ENCODE results near the gene RNF208. TPM values are rescaled to one million over a fixed set of nuclear protein-coding genes. Genes with fewer than 3 reads are reported as not detected.

The RNF208 gene
- total RNA-seq, 1 experiment from 2014 or later = 38.0 TPM

- H3K4me2 ChIP-seq = no peak overlapping the region
- no peak overlapping the region for H2AFZ ChIP-seq
- H3F3A ChIP-seq (ENCODE audit: insufficient read depth, low read depth) = peaks cover 27% of the 10 kb centered on the region
- no peaks in the 10 kb centered on the region for H3K9me3 ChIP-seq (ENCODE audit: insufficient read depth, low read depth)
- H4K20me1 ChIP-seq (ENCODE audit: insufficient read depth) = peaks cover 21% of the 10 kb centered on the region
- H3K4me1 ChIP-seq (replicated peaks; ENCODE audit: insufficient read depth) = peaks cover 13% of the 10 kb centered on the region
- no peak for DNase-seq
- H3K27me3 ChIP-seq (ENCODE audit: insufficient read depth, low read depth) = no peaks in the 10 kb centered on the region
- H3K79me2 ChIP-seq (ENCODE audit: low read depth) = peaks cover 18% of the 10 kb centered on the region
- TF ChIP-seq CTCF (conservative IDR thresholded peaks at IDR 0.05) (no peak), EZH2 (IDR thresholded peaks at IDR 0.05; ENCODE audit: low read depth) (no peak)
- no peak overlapping the region for H3K4me3 ChIP-seq
- ChIA-PET CTCF (interaction anchor here (0.7 kb wide), 1 partner anchor 11 kb away, joined by 4 read pairs; no protein-coding TSS in a partner anchor), POLR2A (ENCODE audit: unreplicated experiment) (interaction anchor here (0.6 to 1.0 kb wide), 2 partner anchors 30 to 47 kb away, joined by 3 read pairs; partner anchors contain the start of gene TOR4A)
- no peaks in the 10 kb centered on the region for H3K9me2 ChIP-seq (ENCODE audit: insufficient read depth)
- peaks cover 13% of the 10 kb centered on the region; the same call in 1 of the 2 replicates for H3K36me3 ChIP-seq (ENCODE audit: low read depth)
- no TSS peak for BruUV-seq (replicated peaks)
- no peak overlapping the region for H3K27ac ChIP-seq
- intact Hi-C loops (cut with micrococcal nuclease; ENCODE audit: unreplicated experiment) = no loop called here
These were observed 25.3 kb upstream of the RNF208 start for GRCh38 chr9:137247135-137247915.

- H3K79me2 ChIP-seq (ENCODE audit: low read depth) = peaks cover 26% of the 10 kb centered on the region
- ChIA-PET CTCF (no interaction called here), POLR2A (ENCODE audit: unreplicated experiment) (interaction anchor here (0.6 to 0.7 kb wide), 2 partner anchors 229 to 301 kb away, joined by 5 to 9 read pairs; partner anchors contain the start of gene FBXW5)
- no peaks in the 10 kb centered on the region for H3K9me2 ChIP-seq (ENCODE audit: insufficient read depth)
- peaks cover 21% of the 10 kb centered on the region; the same call in 1 of the 2 replicates for H3K36me3 ChIP-seq (ENCODE audit: low read depth)
- no peak overlapping the region for H3K27ac ChIP-seq
- H3K4me2 ChIP-seq = no peak overlapping the region
- intact Hi-C loops (cut with micrococcal nuclease; ENCODE audit: unreplicated experiment) = no loop called here
- BruUV-seq (replicated peaks) = no TSS peak
- H3F3A ChIP-seq (ENCODE audit: insufficient read depth, low read depth) = peaks cover 35% of the 10 kb centered on the region
- DNase-seq = no peak
- peaks cover 15% of the 10 kb centered on the region for H3K4me1 ChIP-seq (replicated peaks; ENCODE audit: insufficient read depth)
- H2AFZ ChIP-seq = no peak overlapping the region
- H3K27me3 ChIP-seq (ENCODE audit: insufficient read depth, low read depth) = no peaks in the 10 kb centered on the region
- TF ChIP-seq EZH2 (IDR thresholded peaks at IDR 0.05; ENCODE audit: low read depth) (no peak), CTCF (conservative IDR thresholded peaks at IDR 0.05) (no peak)
- H3K9me3 ChIP-seq (ENCODE audit: insufficient read depth, low read depth) = no peaks in the 10 kb centered on the region
- peaks cover 29% of the 10 kb centered on the region for H4K20me1 ChIP-seq (ENCODE audit: insufficient read depth)
- H3K4me3 ChIP-seq = no peak overlapping the region
These were observed 23.7 kb upstream of the RNF208 start for GRCh38 chr9:137245450-137246421.
